Stimulated activated CD4-positive, alpha-beta T cell treated with anti-CD3 and anti-CD28 coated beads, Interleukin-15, amount 100 ng/mL, for 48 hours (primary cell): ENCODE results near the gene BET1.
"Not testable (repeated sequence)": the region's sequence is repeated elsewhere in the genome, so short reads cannot be mapped to it uniquely, and the experiment has no call there.

Experiments
- DNase-seq, 2 donors: peaks; one replicate each; pipeline ENCODE4 v3.0.0-alpha.2; 2020; ENCODE audit warnings: low read depth in 2 of 2

The BET1 gene

GRCh38 chr7:94004024-94004951 is at the start of gene BET1:
BET1 (minus strand) TSS chr7:94004355; CDS start chr7:94004216, 139 bp downstream.
- peak; percentile 78 to 88 for DNase-seq

- no peak for DNase-seq
These were observed 49.4 kb upstream of the BET1 start for GRCh38 chr7:94053532-94053931.

GRCh38 chr7:94052398-94053180 is 48.4 kb upstream of the BET1 start:
- no peak for DNase-seq

GRCh38 chr7:94050046-94050445 is 45.9 kb upstream of the BET1 start:
- no peak for DNase-seq

GRCh38 chr7:94049615-94050014 is 45.5 kb upstream of the BET1 start:
- DNase-seq = no peak

- DNase-seq = no peak
These were observed 44.6 kb upstream of the BET1 start for GRCh38 chr7:94048755-94049154.

- no peak for DNase-seq
These were observed 43.8 kb upstream of the BET1 start for GRCh38 chr7:94047956-94048355.

GRCh38 chr7:94045581-94045980 is 41.4 kb upstream of the BET1 start:
- DNase-seq = no peak

- no peak for DNase-seq
These were observed 40.7 kb upstream of the BET1 start for GRCh38 chr7:94044806-94045205.

GRCh38 chr7:94043299-94043698 is 39.1 kb upstream of the BET1 start:
- DNase-seq = no peak

- DNase-seq = no peak
These were observed 38.2 kb upstream of the BET1 start for GRCh38 chr7:94042381-94042780.

- no peak for DNase-seq
These were observed 37.4 kb upstream of the BET1 start for GRCh38 chr7:94041529-94041928.

- no peak for DNase-seq
These were observed 36.1 kb upstream of the BET1 start for GRCh38 chr7:94040254-94040653.

- no peak for DNase-seq
These were observed 35.3 kb upstream of the BET1 start for GRCh38 chr7:94039368-94040035.

- DNase-seq = no peak
These were observed 27.7 kb upstream of the BET1 start for GRCh38 chr7:94031865-94032264.

GRCh38 chr7:94030634-94031033 is 26.5 kb upstream of the BET1 start:
- no peak for DNase-seq

- DNase-seq = no peak
These were observed 25.8 kb upstream of the BET1 start for GRCh38 chr7:94029976-94030375.

GRCh38 chr7:94028768-94029167 is 24.6 kb upstream of the BET1 start:
- DNase-seq = no peak

GRCh38 chr7:94026619-94027018 is 22.5 kb upstream of the BET1 start:
- DNase-seq = not testable (repeated sequence)

- DNase-seq = no peak
These were observed 18.4 kb upstream of the BET1 start for GRCh38 chr7:94022550-94022949.

GRCh38 chr7:94016786-94017185 is 12.6 kb upstream of the BET1 start:
- no peak for DNase-seq

GRCh38 chr7:94015538-94015937 is 11.4 kb upstream of the BET1 start:
- no peak for DNase-seq
